ENCODE measurements around the gene ADRA2C.

ADRA2C gene

GRCh38 chr4:3779509-3779908, 13.3 kb downstream of the ADRA2C start:
- H3K4me3 ChIP-seq (ENCODE audit: control insufficient read depth, low read depth, low read length): no peak overlapping the region
- DNase-seq (ENCODE audit: low read depth): no peak
- no peak for TF ChIP-seq CTCF (IDR thresholded peaks at IDR 0.05; ENCODE audit: control insufficient read depth, insufficient read depth, low read depth, low read length, missing control alignments)

GRCh38 chr4:3780347-3781171, 14.4 kb downstream of the ADRA2C start:
- no peak for DNase-seq (ENCODE audit: low read depth)
- TF ChIP-seq CTCF (IDR thresholded peaks at IDR 0.05; ENCODE audit: control insufficient read depth, insufficient read depth, low read depth, low read length, missing control alignments): no peak
- no peak overlapping the region for H3K4me3 ChIP-seq (ENCODE audit: control insufficient read depth, low read depth, low read length)

- no peak for DNase-seq (ENCODE audit: low read depth)
- H3K4me3 ChIP-seq (ENCODE audit: control insufficient read depth, low read depth, low read length): no peak overlapping the region
These were observed 15.2 kb downstream of the ADRA2C start for GRCh38 chr4:3781193-3781886.

GRCh38 chr4:3781997-3782930, 16.1 kb downstream of the ADRA2C start:
- no peak for TF ChIP-seq CTCF (IDR thresholded peaks at IDR 0.05; ENCODE audit: control insufficient read depth, insufficient read depth, low read depth, low read length, missing control alignments)
- no peak overlapping the region for H3K4me3 ChIP-seq (ENCODE audit: control insufficient read depth, low read depth, low read length)
- no peak for DNase-seq (ENCODE audit: low read depth)

More at GRCh38 chr4:3781193-3781886, 15.2 kb downstream of the ADRA2C start:
- no peak for TF ChIP-seq CTCF (IDR thresholded peaks at IDR 0.05; ENCODE audit: control insufficient read depth, insufficient read depth, low read depth, low read length, missing control alignments)

- H3K4me3 ChIP-seq (ENCODE audit: control insufficient read depth, low read depth, low read length): no peak overlapping the region
- TF ChIP-seq CTCF (IDR thresholded peaks at IDR 0.05; ENCODE audit: control insufficient read depth, insufficient read depth, low read depth, low read length, missing control alignments): peak; percentile 38
- DNase-seq (ENCODE audit: low read depth): no peak
These were observed 17.6 kb downstream of the ADRA2C start for GRCh38 chr4:3783693-3784306.
